ENCODE measurements around the gene BDKRB1. TPM values are rescaled to one million over a fixed set of nuclear protein-coding genes. Genes with fewer than 3 reads are reported as not detected.

Gene BDKRB1
- total RNA-seq, 3 donors from 2014 or later (not counting 1 experiment from before 2014, with no cell fraction given) = not detected

DNA sequence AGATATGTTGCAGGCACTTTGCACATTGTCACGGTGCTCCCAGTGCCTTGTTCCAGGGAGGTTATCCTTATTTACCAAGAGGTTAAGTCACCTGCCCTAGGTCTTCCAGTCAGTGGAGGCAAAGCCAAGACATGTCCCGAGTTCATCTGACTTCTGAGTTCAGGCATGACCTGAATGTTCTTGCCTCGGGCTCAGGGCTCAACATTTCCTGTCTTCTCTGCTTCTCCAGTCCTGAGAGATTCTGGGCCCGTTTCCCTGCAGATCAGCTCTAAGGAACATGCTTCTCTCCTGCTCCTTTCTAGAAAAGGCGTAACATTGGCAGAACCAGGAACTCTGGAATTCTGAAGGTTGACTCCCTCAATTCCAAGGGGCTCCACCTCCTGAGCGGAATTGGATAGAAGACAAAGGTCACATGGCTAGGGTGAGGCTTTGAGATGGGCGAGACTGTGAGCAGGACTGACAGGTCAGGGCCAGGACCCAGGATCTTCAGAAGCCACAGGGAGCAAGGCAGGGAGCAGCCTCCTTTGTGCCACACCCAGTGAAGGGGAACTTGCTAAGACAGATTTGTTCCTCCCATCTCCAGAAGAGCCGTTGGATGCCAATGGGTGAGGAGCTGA, 31.4 kb upstream of the BDKRB1 start:
- intact Hi-C loops (cut with micrococcal nuclease) = loop anchor here (1.0 kb wide), 1 partner anchor 7 kb away; no protein-coding TSS in a partner anchor
- no peaks in the 10 kb centered on the region for H3K4me1 ChIP-seq (ENCODE audit: control insufficient read depth, insufficient read depth, low read length)
- Mint-ChIP-seq H3K4me3 (no peak overlapping the region), H3K27me3 (ENCODE audit: low read depth in 2 of 2) (peaks cover 0 to 18% of the 10 kb centered on the region in 2 donors), H3K27ac (no peak overlapping the region), H3K9me3 (no peaks in the 10 kb centered on the region), H3K36me3 (no peaks in the 10 kb centered on the region), H3K4me1 (no peaks in the 10 kb centered on the region)
- DNase-seq (no peak), ATAC-seq (no peak)
- H3K4me3 ChIP-seq (ENCODE audit: low read length) = no peak overlapping the region
- H3K9me3 ChIP-seq (ENCODE audit: control insufficient read depth, insufficient read depth, low read length) = no peaks in the 10 kb centered on the region
- H3K27me3 ChIP-seq (ENCODE audit: control insufficient read depth, insufficient read depth, low read length) = no peaks in the 10 kb centered on the region
- H3K27ac ChIP-seq (ENCODE audit: low read length) = no peak overlapping the region
- TF ChIP-seq, protein P1, sequence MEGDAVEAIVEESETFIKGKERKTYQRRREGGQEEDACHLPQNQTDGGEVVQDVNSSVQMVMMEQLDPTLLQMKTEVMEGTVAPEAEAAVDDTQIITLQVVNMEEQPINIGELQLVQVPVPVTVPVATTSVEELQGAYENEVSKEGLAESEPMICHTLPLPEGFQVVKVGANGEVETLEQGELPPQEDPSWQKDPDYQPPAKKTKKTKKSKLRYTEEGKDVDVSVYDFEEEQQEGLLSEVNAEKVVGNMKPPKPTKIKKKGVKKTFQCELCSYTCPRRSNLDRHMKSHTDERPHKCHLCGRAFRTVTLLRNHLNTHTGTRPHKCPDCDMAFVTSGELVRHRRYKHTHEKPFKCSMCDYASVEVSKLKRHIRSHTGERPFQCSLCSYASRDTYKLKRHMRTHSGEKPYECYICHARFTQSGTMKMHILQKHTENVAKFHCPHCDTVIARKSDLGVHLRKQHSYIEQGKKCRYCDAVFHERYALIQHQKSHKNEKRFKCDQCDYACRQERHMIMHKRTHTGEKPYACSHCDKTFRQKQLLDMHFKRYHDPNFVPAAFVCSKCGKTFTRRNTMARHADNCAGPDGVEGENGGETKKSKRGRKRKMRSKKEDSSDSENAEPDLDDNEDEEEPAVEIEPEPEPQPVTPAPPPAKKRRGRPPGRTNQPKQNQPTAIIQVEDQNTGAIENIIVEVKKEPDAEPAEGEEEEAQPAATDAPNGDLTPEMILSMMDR (IDR thresholded peaks at IDR 0.05) = no peak
- WGBS (ENCODE audit: insufficient coverage) = 81% methylated on average over 8 of the region's 8 CpGs
- no peaks in the 10 kb centered on the region for H3K36me3 ChIP-seq (ENCODE audit: control insufficient read depth, insufficient read depth, low read length)

DNA sequence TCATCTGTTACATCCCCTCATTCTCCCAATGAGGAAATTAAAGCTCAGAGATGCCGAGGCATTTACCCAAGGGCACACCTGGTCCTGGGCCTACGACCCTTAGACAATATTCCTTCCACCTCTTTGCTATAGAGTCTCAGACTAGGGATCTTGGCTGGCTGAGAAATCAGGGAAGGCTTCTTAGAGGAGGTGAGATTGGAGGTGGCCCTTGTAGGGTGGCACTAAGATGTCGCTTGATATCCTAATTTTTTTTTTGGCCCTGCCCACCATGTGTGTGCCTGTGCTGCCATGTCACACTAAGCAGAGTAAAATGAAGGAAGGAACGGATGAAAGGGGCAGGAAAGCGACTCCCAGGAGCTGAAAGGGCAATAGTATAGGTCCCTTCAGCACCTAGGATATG, 30.8 kb upstream of the BDKRB1 start:
- Histone ChIP-seq H3K9me3 (ENCODE audit: control insufficient read depth, insufficient read depth, low read length) (no peaks in the 10 kb centered on the region), H3K27me3 (ENCODE audit: control insufficient read depth, insufficient read depth, low read length) (no peaks in the 10 kb centered on the region), H3K4me1 (ENCODE audit: control insufficient read depth, insufficient read depth, low read length) (no peaks in the 10 kb centered on the region), H3K4me3 (ENCODE audit: low read length) (no peak overlapping the region), H3K36me3 (ENCODE audit: control insufficient read depth, insufficient read depth, low read length) (no peaks in the 10 kb centered on the region), H3K27ac (ENCODE audit: low read length) (no peak overlapping the region)
- no peaks in the 10 kb centered on the region for H3K9me3 Mint-ChIP-seq
- no peaks in the 10 kb centered on the region for H3K36me3 Mint-ChIP-seq
- ATAC-seq (no peak), DNase-seq (no peak)
- 77% methylated on average over 4 of the region's 5 CpGs for WGBS (ENCODE audit: insufficient coverage)
- no peaks in the 10 kb centered on the region for H3K4me1 Mint-ChIP-seq
- TF ChIP-seq, protein P1 (IDR thresholded peaks at IDR 0.05) = no peak
- peaks cover 0 to 18% of the 10 kb centered on the region in 2 donors for H3K27me3 Mint-ChIP-seq (ENCODE audit: low read depth in 2 of 2)
- H3K27ac Mint-ChIP-seq = no peak overlapping the region
- intact Hi-C loops (cut with micrococcal nuclease) = loop anchor here (1.0 kb wide), 1 partner anchor 8 kb away; no protein-coding TSS in a partner anchor
- no peak overlapping the region for H3K4me3 Mint-ChIP-seq

DNA sequence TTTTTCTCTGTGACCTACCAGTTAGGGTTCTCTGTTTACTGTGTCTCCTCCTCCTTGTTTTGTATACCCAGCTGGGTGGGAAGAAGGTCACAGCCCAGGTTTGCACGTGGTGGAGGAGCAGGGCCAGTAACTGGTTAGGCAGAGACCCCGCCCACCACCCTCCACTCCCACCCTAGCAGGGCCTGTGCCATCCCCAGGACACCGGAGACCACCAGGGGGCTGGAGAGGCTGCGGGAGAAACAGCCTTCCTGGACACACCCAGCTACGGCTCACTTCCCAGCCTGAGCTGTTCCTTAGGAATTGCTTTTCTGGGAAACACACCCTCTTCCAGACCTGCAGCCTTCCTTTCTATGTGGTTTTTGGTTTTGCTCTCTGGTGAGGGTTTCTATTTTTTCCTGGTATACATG, 30.3 kb upstream of the BDKRB1 start:
- Mint-ChIP-seq H3K36me3 (no peaks in the 10 kb centered on the region), H3K4me1 (no peaks in the 10 kb centered on the region), H3K27me3 (ENCODE audit: low read depth in 2 of 2) (peaks cover 0 to 18% of the 10 kb centered on the region in 2 donors), H3K27ac (no peak overlapping the region), H3K4me3 (no peak overlapping the region), H3K9me3 (no peaks in the 10 kb centered on the region)
- H3K27ac ChIP-seq (ENCODE audit: low read length) = no peak overlapping the region
- no peaks in the 10 kb centered on the region for H3K9me3 ChIP-seq (ENCODE audit: control insufficient read depth, insufficient read depth, low read length)
- no peaks in the 10 kb centered on the region for H3K36me3 ChIP-seq (ENCODE audit: control insufficient read depth, insufficient read depth, low read length)
- WGBS (ENCODE audit: insufficient coverage) = 33% methylated on average over 5 of the region's 5 CpGs
- TF ChIP-seq, protein P1 (IDR thresholded peaks at IDR 0.05) = no peak
- intact Hi-C loops (cut with micrococcal nuclease) = loop anchor here (1.0 kb wide), 1 partner anchor 8 kb away; no protein-coding TSS in a partner anchor
- DNase-seq = no peak
- ATAC-seq = no peak
- H3K4me1 ChIP-seq (ENCODE audit: control insufficient read depth, insufficient read depth, low read length) = no peaks in the 10 kb centered on the region
- no peaks in the 10 kb centered on the region for H3K27me3 ChIP-seq (ENCODE audit: control insufficient read depth, insufficient read depth, low read length)
- no peak overlapping the region for H3K4me3 ChIP-seq (ENCODE audit: low read length)

DNA sequence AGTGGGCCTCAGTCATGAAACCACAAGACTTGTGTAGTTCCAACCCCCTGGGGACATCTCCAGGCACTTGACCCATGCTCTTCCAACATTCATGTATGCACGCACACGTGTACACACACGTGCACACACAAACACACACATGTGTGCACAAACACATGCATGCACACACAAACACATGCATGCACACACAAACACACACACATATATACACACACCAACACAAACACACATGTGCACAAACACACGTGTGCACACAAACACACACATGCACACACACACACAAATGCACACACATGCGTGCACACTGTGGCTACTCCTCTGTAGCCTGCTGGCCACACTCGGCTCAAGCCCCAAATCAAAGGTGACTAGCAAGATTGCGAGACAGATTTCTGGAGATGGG, 28.6 kb upstream of the BDKRB1 start:
- H3K4me3 Mint-ChIP-seq = no peak overlapping the region
- no peak for ATAC-seq
- WGBS (ENCODE audit: insufficient coverage) = 93% methylated on average over 7 of the region's 7 CpGs

More for the DNA sequence above, 28.6 kb upstream of the BDKRB1 start:
- Histone ChIP-seq H3K9me3 (ENCODE audit: control insufficient read depth, insufficient read depth, low read length) (no peaks in the 10 kb centered on the region), H3K36me3 (ENCODE audit: control insufficient read depth, insufficient read depth, low read length) (no peaks in the 10 kb centered on the region), H3K4me3 (ENCODE audit: low read length) (no peak overlapping the region), H3K27me3 (ENCODE audit: control insufficient read depth, insufficient read depth, low read length) (no peaks in the 10 kb centered on the region), H3K4me1 (ENCODE audit: control insufficient read depth, insufficient read depth, low read length) (no peaks in the 10 kb centered on the region), H3K27ac (ENCODE audit: low read length) (no peak overlapping the region)
- no peak for DNase-seq
- H3K4me1 Mint-ChIP-seq = no peaks in the 10 kb centered on the region
- no peaks in the 10 kb centered on the region for H3K9me3 Mint-ChIP-seq
- intact Hi-C loops (cut with micrococcal nuclease) = no loop called here
- H3K36me3 Mint-ChIP-seq = no peaks in the 10 kb centered on the region
- H3K27ac Mint-ChIP-seq = no peak overlapping the region
- peaks cover 0 to 11% of the 10 kb centered on the region in 2 donors for H3K27me3 Mint-ChIP-seq (ENCODE audit: low read depth in 2 of 2)
- TF ChIP-seq, protein P1 (IDR thresholded peaks at IDR 0.05) = no peak

Data from natural killer cell (primary cell).